Mesenchymal stem cell (in vitro differentiated cells and primary cell): ENCODE measurements around the gene PTK6.
"Not testable (repeated sequence)": the region's sequence is repeated elsewhere in the genome, so short reads cannot be mapped to it uniquely, and the experiment has no call there.

Source experiments
- DNase-seq: peaks from one replicate; pipeline ENCODE4 v3.0.0-alpha.2; 2013
- H2AFZ ChIP-seq: one replicate; pipeline ENCODE4 v1.6.1; 2013; ENCODE audit warnings: low read depth, mild to moderate bottlenecking, control low read depth, inconsistent platforms, low read length, moderate library complexity
- H2AK5ac ChIP-seq: 2 replicates; pipeline ENCODE4 v1.6.1; 2013; ENCODE audit warnings: low read length, moderate library complexity, mild to moderate bottlenecking, inconsistent platforms; ENCODE audit not compliant: severe bottlenecking
- H2BK120ac ChIP-seq: one replicate; pipeline ENCODE4 v1.6.1; 2013; ENCODE audit warnings: low read depth, mild to moderate bottlenecking, inconsistent platforms, low read length, moderate library complexity
- H2BK12ac ChIP-seq, 2 experiments: one replicate each; pipeline ENCODE4 v1.6.1; 2013; ENCODE audit warnings: inconsistent platforms in 2 of 2, low read length in 2 of 2, mild to moderate bottlenecking in 2 of 2, moderate library complexity in 2 of 2, control low read depth in 1 of 2
- H2BK15ac ChIP-seq: one replicate; pipeline ENCODE4 v1.6.1; 2013; ENCODE audit warnings: mild to moderate bottlenecking, low read depth, inconsistent platforms; ENCODE audit not compliant: poor library complexity, severe bottlenecking
- H2BK5ac ChIP-seq: 2 replicates; pipeline ENCODE4 v1.6.1; 2013; ENCODE audit warnings: low read depth, mild to moderate bottlenecking, low read length, control low read depth, inconsistent platforms; ENCODE audit not compliant: poor library complexity, severe bottlenecking
- H3K14ac ChIP-seq, 2 experiments: one replicate each; pipeline ENCODE4 v1.6.1; 2013; ENCODE audit warnings: inconsistent platforms in 2 of 2, low read length in 2 of 2, control low read depth in 1 of 2, mild to moderate bottlenecking in 1 of 2, moderate library complexity in 1 of 2
- H3K18ac ChIP-seq, 2 experiments: one replicate each; pipeline ENCODE4 v1.6.1; 2013; ENCODE audit warnings: inconsistent platforms in 2 of 2, low read length in 2 of 2, control low read depth in 1 of 2, low read depth in 1 of 2, mild to moderate bottlenecking in 1 of 2
- H3K23ac ChIP-seq, 2 experiments: one replicate each; pipeline ENCODE4 v1.6.1; 2013; ENCODE audit warnings: inconsistent platforms in 2 of 2, low read length in 2 of 2, mild to moderate bottlenecking in 2 of 2, moderate library complexity in 2 of 2, control low read depth in 1 of 2
- H3K27ac ChIP-seq: 2 replicates; pipeline ENCODE4 v1.5.1; 2013; ENCODE audit warnings: mild to moderate bottlenecking, moderate library complexity, low read length, control low read depth, inconsistent platforms; ENCODE audit not compliant: poor library complexity, severe bottlenecking
- H3K27me3 ChIP-seq, 2 experiments: 2 replicates each; pipeline versions ENCODE4 v1.6.1 to v1.7.0; 2013; ENCODE audit warnings: low read length in 2 of 2, mild to moderate bottlenecking in 2 of 2, moderate library complexity in 2 of 2, control low read depth in 1 of 2, inconsistent platforms in 1 of 2; ENCODE audit not compliant: control insufficient read depth in 1 of 2, insufficient read depth in 1 of 2
- H3K36me3 ChIP-seq, 2 experiments: 2 replicates each; pipeline versions ENCODE4 v1.6.1 to v1.7.0; 2013; ENCODE audit warnings: low read length in 2 of 2, control low read depth in 1 of 2, inconsistent platforms in 1 of 2, low read depth in 1 of 2, mild to moderate bottlenecking in 1 of 2; ENCODE audit not compliant: insufficient read depth in 2 of 2, control insufficient read depth in 1 of 2
- H3K4ac ChIP-seq, 2 experiments: one replicate each; pipeline ENCODE4 v1.6.1; 2013; ENCODE audit warnings: inconsistent platforms in 2 of 2, low read length in 2 of 2, mild to moderate bottlenecking in 2 of 2, moderate library complexity in 2 of 2, control low read depth in 1 of 2, low read depth in 1 of 2
- H3K4me1 ChIP-seq: 2 replicates; pipeline ENCODE4 v1.6.1; 2013; ENCODE audit warnings: low read depth, low read length, control low read depth; ENCODE audit not compliant: control insufficient read depth, insufficient read depth
- H3K4me2 ChIP-seq: 2 replicates; pipeline ENCODE4 v1.6.1; 2013; ENCODE audit warnings: low read length, mild to moderate bottlenecking, inconsistent platforms; ENCODE audit not compliant: poor library complexity, severe bottlenecking
- H3K4me3 ChIP-seq, 2 experiments: 2 replicates each; pipeline versions ENCODE4 v1.5.1 to v1.7.0; 2013; ENCODE audit warnings: low read length in 2 of 2, mild to moderate bottlenecking in 2 of 2, control low read depth in 1 of 2, low read depth in 1 of 2; ENCODE audit not compliant: insufficient read depth in 1 of 2
- H3K79me1 ChIP-seq: replicated peaks from 2 replicates; pipeline ENCODE4 v1.6.1; 2013; ENCODE audit warnings: mild to moderate bottlenecking, control low read depth, low read length, inconsistent platforms; ENCODE audit not compliant: poor library complexity, severe bottlenecking
- H3K9ac ChIP-seq: 2 replicates; pipeline ENCODE4 v1.7.0; 2013; ENCODE audit warnings: mild to moderate bottlenecking, low read length, moderate library complexity
- H3K9me3 ChIP-seq: 2 replicates; pipeline ENCODE4 v1.7.0; 2013; ENCODE audit warnings: mild to moderate bottlenecking, low read length; ENCODE audit not compliant: control insufficient read depth
- H4K8ac ChIP-seq: one replicate; pipeline ENCODE4 v1.6.1; 2013; ENCODE audit warnings: inconsistent platforms, mild to moderate bottlenecking, low read length, moderate library complexity
- H4K91ac ChIP-seq: one replicate; pipeline ENCODE4 v1.6.1; 2013; ENCODE audit warnings: mild to moderate bottlenecking, low read length, inconsistent platforms
- WGBS: methylation state at CpG from one replicate; pipeline ENCODE4 v1.1.7; 2013; ENCODE audit warnings: mixed read lengths; 5-methylcytosine and 5-hydroxymethylcytosine counted together

PTK6 gene

DNA sequence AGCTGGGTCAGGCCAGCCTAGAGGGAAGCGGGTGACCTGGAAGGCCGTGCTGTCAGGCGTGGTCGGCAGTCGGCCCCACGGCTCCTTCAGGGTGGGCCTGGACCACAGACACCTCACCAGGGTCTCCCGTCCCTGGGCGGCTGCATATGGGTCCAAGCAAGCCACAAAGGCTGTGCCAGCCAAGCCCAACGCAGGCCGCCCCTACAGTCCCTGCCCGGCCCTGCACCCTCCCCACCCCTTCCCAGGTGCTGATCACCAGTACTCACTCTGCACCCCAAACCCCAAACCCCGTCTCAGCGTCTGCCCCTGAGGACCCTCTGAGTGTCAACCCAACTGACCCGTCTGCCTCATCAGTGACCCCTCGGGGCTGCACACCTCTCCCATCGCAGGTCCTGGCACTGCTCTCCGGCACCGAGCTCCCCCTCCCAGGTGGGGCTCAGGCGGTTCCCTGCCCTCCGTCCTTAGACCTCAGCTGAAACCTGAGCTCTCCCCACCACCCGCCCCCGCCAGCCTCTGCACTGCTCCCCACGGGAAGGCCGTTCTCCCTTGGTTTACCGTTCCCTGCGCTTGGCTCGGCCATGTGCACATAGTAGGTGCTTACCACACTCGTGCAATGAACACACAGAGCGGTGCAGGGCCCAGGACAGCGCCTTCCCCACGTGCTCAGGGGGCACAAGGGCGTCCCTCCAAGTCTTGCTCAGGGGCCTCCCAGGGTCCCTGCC, 18.1 kb downstream of the PTK6 start:
- H3K23ac ChIP-seq, result no peak overlapping the region
- H2BK5ac ChIP-seq, result no peak overlapping the region
- H3K9ac ChIP-seq, result peak overlapping the region; percentile 91
- peak overlapping the region in 1 of 2 experiments; percentile 48 for H2BK12ac ChIP-seq
- H3K4me1 ChIP-seq, result peaks cover 30% of the 10 kb centered on the region
- peak overlapping the region; percentile 61 for H2AFZ ChIP-seq
- H3K4me2 ChIP-seq, result peak overlapping the region; percentile 79
- no peak overlapping the region for H4K8ac ChIP-seq
- no peak for DNase-seq
- peaks cover 19 to 29% of the 10 kb centered on the region in 2 experiments for H3K36me3 ChIP-seq
- H3K4me3 ChIP-seq, result peak overlapping the region; percentile 90 to 94
- no peak overlapping the region for H2BK120ac ChIP-seq
- H2AK5ac ChIP-seq, result no peak overlapping the region
- H3K4ac ChIP-seq, result peak overlapping the region in 1 of 2 experiments; percentile 53
- no peaks in the 10 kb centered on the region for H3K9me3 ChIP-seq
- peak overlapping the region in 1 of 2 experiments; percentile 74 for H3K18ac ChIP-seq
- no peak overlapping the region for H4K91ac ChIP-seq
- H2BK15ac ChIP-seq, result no peak overlapping the region
- H3K14ac ChIP-seq, result peak overlapping the region in 1 of 2 experiments; percentile 82
- H3K27me3 ChIP-seq, result peaks cover 0 to 31% of the 10 kb centered on the region in 2 experiments
- H3K79me1 ChIP-seq, result peaks cover 23% of the 10 kb centered on the region
- WGBS, result 80% methylated on average over 27 of the region's 32 CpGs
- no peak overlapping the region for H3K27ac ChIP-seq

DNA sequence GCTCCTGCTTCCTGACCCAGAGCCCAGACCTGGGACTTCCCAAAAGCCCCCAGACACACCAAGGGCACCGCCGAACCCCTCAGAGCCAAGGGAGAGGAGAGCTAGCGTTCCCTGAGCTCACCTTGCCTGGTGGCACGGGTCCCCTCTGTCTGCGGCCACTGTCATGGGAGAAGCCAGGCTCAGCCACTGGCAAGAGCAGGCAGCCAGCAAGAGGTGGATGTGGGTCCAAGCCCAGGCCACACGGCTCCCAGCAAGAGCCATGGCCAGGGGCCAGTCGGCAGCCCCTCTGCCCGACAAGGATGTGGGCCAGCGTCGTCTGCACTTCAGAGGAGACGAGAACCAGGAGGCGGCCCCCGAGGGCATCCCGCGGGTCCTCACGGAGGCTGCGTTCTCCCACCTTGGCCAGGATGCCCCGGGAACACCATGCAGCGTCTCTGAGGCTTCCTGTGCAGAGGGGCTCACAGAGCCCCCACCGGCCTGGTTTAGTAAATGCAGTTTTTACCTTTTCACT, 18.8 kb downstream of the PTK6 start:
- WGBS, result 77% methylated on average over 19 of the region's 20 CpGs
- Histone ChIP-seq H3K9me3 (no peaks in the 10 kb centered on the region), H3K4me2 (no peak overlapping the region)

DNA sequence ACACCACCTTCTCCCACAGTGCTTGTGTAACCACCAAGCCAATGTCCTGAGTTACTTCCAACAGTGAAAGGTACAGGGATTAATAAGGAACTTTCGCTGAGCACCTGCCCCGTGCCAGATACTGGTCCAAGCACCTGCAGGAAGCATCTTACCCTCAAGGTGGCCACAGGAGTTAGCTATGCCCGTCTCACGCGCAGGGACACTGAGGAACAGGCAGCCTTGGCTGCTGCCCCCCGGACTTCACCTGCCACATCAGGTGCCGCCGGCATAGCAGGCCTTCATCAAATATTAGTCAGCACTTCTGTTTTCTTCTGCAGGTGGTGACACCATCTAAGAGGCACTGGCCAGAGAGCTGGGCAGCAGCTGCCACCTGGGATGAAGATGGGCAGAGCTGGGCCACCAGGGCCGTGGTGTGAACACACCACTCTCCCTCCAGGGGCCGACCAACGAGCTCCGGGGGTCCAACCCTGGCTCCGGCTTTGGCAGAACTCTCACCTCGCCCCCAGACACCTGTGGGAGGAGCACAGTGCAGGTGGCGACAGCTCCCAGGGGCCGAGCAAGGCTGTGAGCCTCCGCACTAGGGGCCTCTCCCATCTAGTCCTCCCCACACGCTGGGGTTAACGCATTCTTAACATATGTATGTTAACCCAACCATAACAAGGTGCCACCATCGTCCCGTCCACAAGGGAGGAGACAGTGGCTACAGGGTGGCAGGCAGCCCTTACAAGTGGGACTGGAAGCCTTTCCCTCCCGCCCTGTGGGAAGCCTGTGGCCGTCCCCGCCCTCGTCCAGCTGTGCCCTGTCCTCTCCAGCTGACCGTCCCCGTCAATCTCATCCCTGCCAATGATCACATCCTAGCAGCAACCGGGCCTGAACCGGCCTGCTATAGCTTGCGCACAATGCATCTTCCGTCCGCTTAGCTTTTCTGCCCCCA, 19.5 kb downstream of the PTK6 start:
- no peak overlapping the region for H3K27ac ChIP-seq
- no peak overlapping the region for H2BK12ac ChIP-seq
- no peak overlapping the region for H3K4me3 ChIP-seq
- H4K91ac ChIP-seq, result no peak overlapping the region
- H2BK15ac ChIP-seq, result no peak overlapping the region
- no peaks in the 10 kb centered on the region for H3K9me3 ChIP-seq
- no peak overlapping the region for H3K9ac ChIP-seq
- 90% methylated on average over 32 of the region's 32 CpGs for WGBS
- H3K4me1 ChIP-seq, result peaks cover 25% of the 10 kb centered on the region
- no peak overlapping the region for H4K8ac ChIP-seq
- H3K4ac ChIP-seq, result no peak overlapping the region
- no peak overlapping the region for H3K4me2 ChIP-seq
- H3K14ac ChIP-seq, result no peak overlapping the region
- H3K79me1 ChIP-seq, result peaks cover 13% of the 10 kb centered on the region
- no peak overlapping the region for H2AFZ ChIP-seq
- DNase-seq, result no peak
- H3K23ac ChIP-seq, result no peak overlapping the region
- no peak overlapping the region for H2AK5ac ChIP-seq
- H2BK120ac ChIP-seq, result no peak overlapping the region
- H2BK5ac ChIP-seq, result no peak overlapping the region
- no peak overlapping the region for H3K18ac ChIP-seq
- H3K27me3 ChIP-seq, result peaks cover 7 to 42% of the 10 kb centered on the region in 2 experiments
- H3K36me3 ChIP-seq, result peaks cover 7 to 16% of the 10 kb centered on the region in 2 experiments

More for the DNA sequence above, 18.8 kb downstream of the PTK6 start:
- Histone ChIP-seq H3K14ac (no peak overlapping the region), H3K27ac (no peak overlapping the region), H2AFZ (no peak overlapping the region), H3K27me3 (peaks cover 2 to 35% of the 10 kb centered on the region in 2 experiments), H2BK120ac (no peak overlapping the region), H2BK5ac (no peak overlapping the region), H3K36me3 (peaks cover 14 to 23% of the 10 kb centered on the region in 2 experiments), H3K4ac (no peak overlapping the region), H3K4me1 (peaks cover 30% of the 10 kb centered on the region), H2BK15ac (no peak overlapping the region), H4K8ac (no peak overlapping the region), H3K23ac (no peak overlapping the region), H3K4me3 (no peak overlapping the region), H3K9ac (no peak overlapping the region), H2BK12ac (no peak overlapping the region), H4K91ac (no peak overlapping the region), H3K79me1 (peaks cover 20% of the 10 kb centered on the region), H2AK5ac (no peak overlapping the region), H3K18ac (no peak overlapping the region)
- no peak for DNase-seq

DNA sequence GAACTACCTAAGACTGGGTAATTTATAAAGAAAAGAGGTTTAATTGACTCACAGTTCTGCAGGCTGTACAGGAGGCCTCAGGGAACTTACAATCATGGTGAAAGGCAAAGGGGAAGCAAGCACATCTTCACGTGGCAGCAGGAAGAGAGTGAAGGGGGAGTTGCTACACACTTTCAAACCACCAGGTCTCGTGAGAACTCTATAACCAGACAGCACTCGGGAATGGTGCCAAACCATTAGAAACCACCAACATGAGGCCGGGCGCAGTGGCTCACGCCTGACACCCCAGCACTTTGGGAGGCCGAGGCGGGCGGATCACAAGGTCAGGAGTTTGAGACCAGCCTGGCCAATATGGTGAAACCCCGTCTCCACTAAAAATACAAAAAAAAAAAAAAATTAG, 22.7 kb downstream of the PTK6 start:
- not testable (repeated sequence) for H2AK5ac ChIP-seq, H3K36me3 ChIP-seq, H3K18ac ChIP-seq, H3K79me1 ChIP-seq, H3K14ac ChIP-seq, H3K27ac ChIP-seq, H4K91ac ChIP-seq, H3K9me3 ChIP-seq, H2AFZ ChIP-seq, H2BK5ac ChIP-seq, H2BK12ac ChIP-seq, H3K4ac ChIP-seq, H3K4me2 ChIP-seq, H3K4me3 ChIP-seq, H2BK120ac ChIP-seq, H3K23ac ChIP-seq, DNase-seq, H4K8ac ChIP-seq, H2BK15ac ChIP-seq, H3K9ac ChIP-seq, H3K4me1 ChIP-seq
- peaks cover 9 to 61% of the 10 kb centered on the region in 2 experiments for H3K27me3 ChIP-seq
- WGBS, result 87% methylated on average over 10 of the region's 10 CpGs
